Tibial nerve (tissue), 4 donors: ENCODE results near the gene ZSCAN16. TPM values are rescaled to one million over a fixed set of nuclear protein-coding genes. Genes with fewer than 3 reads are reported as not detected.

Source experiments
- DNase-seq, 2 donors: peaks; one replicate each; pipeline ENCODE4 v3.0.0-alpha.2; 2019; ENCODE audit warnings: low spot score in 2 of 2
- H3K27ac ChIP-seq, 4 donors: fragments of 200-600 bp; sonication (generic) in 3 of 4; one replicate each; pipeline ENCODE4 v1.5.1; 2017 to 2019; ENCODE audit warnings: mild to moderate bottlenecking in 1 of 4
- H3K27me3 ChIP-seq, 2 donors: fragments of 200-600 bp; sonication (generic) in 1 of 2; one replicate each; pipeline versions ENCODE4 v1.5.1 to v1.6.0; 2017 to 2019
- H3K36me3 ChIP-seq, 3 donors: fragments of 200-600 bp; sonication (generic); one replicate each; pipeline ENCODE4 v1.5.1; 2018 to 2019
- H3K4me1 ChIP-seq, 4 donors: fragments of 200-600 bp; sonication (generic) in 3 of 4; one replicate each; pipeline ENCODE4 v1.5.1; 2017 to 2019
- H3K4me3 ChIP-seq, 4 donors: fragments of 200-600 bp; sonication (generic) in 3 of 4; one replicate each; pipeline ENCODE4 v1.5.1; 2017 to 2019; ENCODE audit warnings: mild to moderate bottlenecking in 1 of 4, moderate library complexity in 1 of 4
- H3K9me3 ChIP-seq, 4 donors: fragments of 200-600 bp; sonication (generic) in 3 of 4; one replicate each; pipeline ENCODE4 v1.5.1; 2017 to 2019
- EP300 ChIP-seq, 2 donors: sonication (generic); formaldehyde crosslinking; IDR thresholded peaks; one replicate each; pipeline ENCODE4 v1.6.1; 2017; ENCODE audit warnings: antibody characterized with exemption in 2 of 2, mild to moderate bottlenecking in 1 of 2
- POLR2A ChIP-seq, 2 donors: fragments of 450-650 bp; IDR thresholded peaks; one replicate each; pipeline ENCODE4 v1.6.1; 2017; ENCODE audit warnings: antibody characterized with exemption in 2 of 2, mild to moderate bottlenecking in 2 of 2, moderate library complexity in 2 of 2
- WGBS, 2 donors: methylation state at CpG; one replicate each; pipeline ENCODE4 v1.1.5; 2018; 5-methylcytosine and 5-hydroxymethylcytosine counted together
- total RNA-seq, 4 donors: library from RNA; depleted of rRNA; stranded (reverse); fragments of >200 nt; gene quantifications; one replicate each; pipeline ENCODE4 v1.1.0, GENCODE V29; 2016
- TF ChIP-seq, protein P1 (sequence below), 5 experiments: fragments of 200-600 bp in 3 of 5; fragments of 450-650 bp in 2 of 5; sonication (generic) in 3 of 5; IDR thresholded peaks; one replicate each; pipeline ENCODE4 v1.5.1; 2016 to 2019; ENCODE audit warnings: antibody characterized with exemption in 5 of 5, mild to moderate bottlenecking in 3 of 5, moderate library complexity in 2 of 5

The ZSCAN16 gene
- total RNA-seq, 4 donors from 2014 or later, result 0.78 to 9.9 (median 3.6) TPM

GRCh38 chr6:28142446-28142845 lies 18.0 kb downstream of the ZSCAN16 start:
- peaks cover 0 to 16% (median 0%) of the 10 kb centered on the region in 3 donors for H3K36me3 ChIP-seq
- H3K4me3 ChIP-seq, result peak overlapping the region; percentile 59 to 92 (median 74)
- H3K27me3 ChIP-seq, result no peaks in the 10 kb centered on the region
- no peak for DNase-seq
- no peaks in the 10 kb centered on the region for H3K9me3 ChIP-seq
- peak overlapping the region in 1 of 4 donors; percentile 70 for H3K27ac ChIP-seq
- TF ChIP-seq EP300 (IDR thresholded peaks at IDR 0.05), result no peak
- TF ChIP-seq POLR2A (IDR thresholded peaks at IDR 0.05), result no peak
- TF ChIP-seq, protein P1, sequence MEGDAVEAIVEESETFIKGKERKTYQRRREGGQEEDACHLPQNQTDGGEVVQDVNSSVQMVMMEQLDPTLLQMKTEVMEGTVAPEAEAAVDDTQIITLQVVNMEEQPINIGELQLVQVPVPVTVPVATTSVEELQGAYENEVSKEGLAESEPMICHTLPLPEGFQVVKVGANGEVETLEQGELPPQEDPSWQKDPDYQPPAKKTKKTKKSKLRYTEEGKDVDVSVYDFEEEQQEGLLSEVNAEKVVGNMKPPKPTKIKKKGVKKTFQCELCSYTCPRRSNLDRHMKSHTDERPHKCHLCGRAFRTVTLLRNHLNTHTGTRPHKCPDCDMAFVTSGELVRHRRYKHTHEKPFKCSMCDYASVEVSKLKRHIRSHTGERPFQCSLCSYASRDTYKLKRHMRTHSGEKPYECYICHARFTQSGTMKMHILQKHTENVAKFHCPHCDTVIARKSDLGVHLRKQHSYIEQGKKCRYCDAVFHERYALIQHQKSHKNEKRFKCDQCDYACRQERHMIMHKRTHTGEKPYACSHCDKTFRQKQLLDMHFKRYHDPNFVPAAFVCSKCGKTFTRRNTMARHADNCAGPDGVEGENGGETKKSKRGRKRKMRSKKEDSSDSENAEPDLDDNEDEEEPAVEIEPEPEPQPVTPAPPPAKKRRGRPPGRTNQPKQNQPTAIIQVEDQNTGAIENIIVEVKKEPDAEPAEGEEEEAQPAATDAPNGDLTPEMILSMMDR (IDR thresholded peaks at IDR 0.05), result no peak
- 8 to 12% methylated on average over 4 of the region's 4 CpGs for WGBS, 2 donors
- peaks cover 0 to 59% (median 18%) of the 10 kb centered on the region in 4 donors for H3K4me1 ChIP-seq

DNA sequence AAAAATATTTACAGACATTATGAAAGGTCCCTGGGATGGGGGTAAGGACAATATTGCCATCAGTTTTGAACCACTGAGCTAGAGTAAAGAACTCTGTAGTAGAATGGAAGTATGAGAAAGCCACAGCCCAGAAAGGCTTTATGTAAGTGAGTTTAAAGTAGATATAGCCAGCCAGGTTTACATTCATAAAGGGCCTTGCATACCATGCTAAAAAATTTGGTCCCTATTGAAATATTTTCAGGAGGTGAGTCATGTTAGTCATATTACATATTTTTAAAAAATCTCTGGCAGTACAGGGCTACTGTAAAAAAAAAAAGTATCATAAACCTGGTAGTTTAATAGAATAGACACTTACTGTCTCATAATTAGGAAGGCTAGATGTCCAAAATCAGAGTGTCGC lies 20.8 kb downstream of the ZSCAN16 start:
- no peak overlapping the region for H3K4me3 ChIP-seq
- TF ChIP-seq EP300 (IDR thresholded peaks at IDR 0.05) (no peak), POLR2A (IDR thresholded peaks at IDR 0.05) (no peak)
- TF ChIP-seq, protein P1 (IDR thresholded peaks at IDR 0.05), result no peak
- WGBS, 2 donors, result 96 to 100% methylated on average over 1 of the region's 1 CpG
- peaks cover 0 to 40% (median 11%) of the 10 kb centered on the region in 3 donors for H3K36me3 ChIP-seq
- H3K9me3 ChIP-seq, result no peaks in the 10 kb centered on the region
- H3K4me1 ChIP-seq, result peaks cover 0 to 45% (median 12%) of the 10 kb centered on the region in 4 donors
- no peaks in the 10 kb centered on the region for H3K27me3 ChIP-seq
- no peak for DNase-seq
- no peak overlapping the region for H3K27ac ChIP-seq

GRCh38 chr6:28152531-28152930 lies 28.1 kb downstream of the ZSCAN16 start:
- H3K36me3 ChIP-seq, result peaks cover 0 to 97% (median 49%) of the 10 kb centered on the region in 3 donors

GRCh38 chr6:28153546-28153945 lies 29.1 kb downstream of the ZSCAN16 start:
- TF ChIP-seq EP300 (IDR thresholded peaks at IDR 0.05) (no peak), POLR2A (IDR thresholded peaks at IDR 0.05) (no peak)
- TF ChIP-seq, protein P1 (IDR thresholded peaks at IDR 0.05), result no peak
- DNase-seq, result no peak
- Histone ChIP-seq H3K27me3 (no peaks in the 10 kb centered on the region), H3K36me3 (peaks cover 0 to 99% (median 46%) of the 10 kb centered on the region in 3 donors), H3K27ac (no peak overlapping the region), H3K4me3 (no peak overlapping the region), H3K9me3 (no peaks in the 10 kb centered on the region), H3K4me1 (no peaks in the 10 kb centered on the region)
- 96 to 100% methylated on average over 1 of the region's 1 CpG for WGBS, 2 donors

More at GRCh38 chr6:28152531-28152930, 28.1 kb downstream of the ZSCAN16 start:
- 97 to 98% methylated on average over 2 of the region's 2 CpGs for WGBS, 2 donors
- no peaks in the 10 kb centered on the region for H3K27me3 ChIP-seq
- H3K27ac ChIP-seq, result no peak overlapping the region
- no peaks in the 10 kb centered on the region for H3K9me3 ChIP-seq
- no peaks in the 10 kb centered on the region for H3K4me1 ChIP-seq
- no peak overlapping the region for H3K4me3 ChIP-seq
- TF ChIP-seq, protein P1 (IDR thresholded peaks at IDR 0.05), result no peak
- no peak for TF ChIP-seq POLR2A (IDR thresholded peaks at IDR 0.05)
- no peak for TF ChIP-seq EP300 (IDR thresholded peaks at IDR 0.05)
- no peak for DNase-seq

GRCh38 chr6:28154357-28154756 lies 29.9 kb downstream of the ZSCAN16 start:
- no peaks in the 10 kb centered on the region for H3K4me1 ChIP-seq
- peaks cover 0 to 96% (median 43%) of the 10 kb centered on the region in 3 donors for H3K36me3 ChIP-seq
- no peak overlapping the region for H3K4me3 ChIP-seq
- no peak for DNase-seq
- H3K27me3 ChIP-seq, result no peaks in the 10 kb centered on the region
- H3K9me3 ChIP-seq, result no peaks in the 10 kb centered on the region
- no peak overlapping the region for H3K27ac ChIP-seq
- no peak for TF ChIP-seq POLR2A (IDR thresholded peaks at IDR 0.05)

DNA sequence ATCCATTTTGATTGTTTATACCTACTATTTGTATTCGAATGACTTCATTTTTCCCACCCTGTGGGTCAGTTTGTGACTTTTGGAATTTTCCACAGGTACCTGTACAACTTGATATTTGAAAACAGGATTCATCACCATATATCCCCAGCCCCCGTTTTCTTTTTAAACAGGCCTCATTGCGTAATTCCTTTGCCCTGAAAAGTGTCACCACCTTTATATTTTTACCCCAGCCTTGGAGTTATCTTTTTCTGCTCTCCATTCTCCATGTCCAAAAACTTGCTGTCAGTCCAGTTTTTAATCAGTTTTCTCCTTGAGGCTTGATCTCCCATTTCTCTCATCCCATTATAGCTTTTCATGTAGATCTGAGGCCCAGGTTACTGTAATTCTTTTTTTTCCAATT lies 33.9 kb downstream of the ZSCAN16 start:
- TF ChIP-seq POLR2A (IDR thresholded peaks at IDR 0.05) (no peak), EP300 (IDR thresholded peaks at IDR 0.05) (no peak)
- TF ChIP-seq, protein P1 (IDR thresholded peaks at IDR 0.05), result no peak
- H3K27me3 ChIP-seq, result no peaks in the 10 kb centered on the region
- H3K4me1 ChIP-seq, result peaks cover 0 to 6% (median 3%) of the 10 kb centered on the region in 4 donors
- no peak overlapping the region for H3K27ac ChIP-seq
- no peak for DNase-seq
- WGBS, 2 donors, result 95% methylated on average over 3 of the region's 3 CpGs
- peaks cover 0 to 56% (median 15%) of the 10 kb centered on the region in 3 donors for H3K36me3 ChIP-seq
- no peak overlapping the region for H3K4me3 ChIP-seq
- no peaks in the 10 kb centered on the region for H3K9me3 ChIP-seq
